Measurements from ENCODE around the gene SLC16A9. TPM values are rescaled to one million over a fixed set of nuclear protein-coding genes. Genes with fewer than 3 reads are reported as not detected.
"Not testable (repeated sequence)": the region's sequence is repeated elsewhere in the genome, so short reads cannot be mapped to it uniquely, and the experiment has no call there.

The SLC16A9 gene
- total RNA-seq (ENCODE audit: insufficient read depth, low replicate concordance), result 2.4 TPM

GRCh38 chr10:59709395-59710125 lies at the start of gene SLC16A9:
SLC16A9 (minus strand) TSS chr10:59709850; CDS start chr10:59684291, 25,559 bp downstream.
- peak; percentile 81 for DNase-seq (ENCODE audit: low spot score)

GRCh38 chr10:59757966-59758365 lies 48.3 kb upstream of the SLC16A9 start:
- DNase-seq (ENCODE audit: low spot score), result no peak

DNA sequence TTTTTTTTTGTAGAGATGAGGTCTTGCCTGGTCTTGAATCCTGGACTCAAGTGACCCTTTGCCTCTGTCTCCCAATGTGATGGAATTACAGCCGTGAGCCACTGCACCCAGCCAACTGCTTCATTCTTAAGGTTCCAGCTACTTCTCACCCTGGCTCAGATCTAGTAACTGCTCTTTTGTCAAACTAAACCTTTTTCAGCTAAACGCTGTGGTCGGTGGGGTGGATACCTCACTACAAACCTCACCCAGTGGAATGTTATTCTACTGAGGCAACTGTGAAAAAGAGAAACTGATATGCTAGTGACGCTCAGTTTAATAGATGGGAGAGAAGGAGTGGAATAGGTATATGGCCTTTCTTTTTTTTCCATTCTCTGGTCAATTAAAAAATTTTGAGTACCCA lies 45.3 kb upstream of the SLC16A9 start:
- no peak for DNase-seq (ENCODE audit: low spot score)

GRCh38 chr10:59753267-59753666 lies 43.6 kb upstream of the SLC16A9 start, which contains the start of gene MRLN:
MRLN (minus strand) TSS chr10:59753455.
- DNase-seq (ENCODE audit: low spot score), result no peak

- DNase-seq (ENCODE audit: low spot score), result no peak
Observed at GRCh38 chr10:59752278-59752940, 42.8 kb upstream of the SLC16A9 start.

GRCh38 chr10:59750155-59750945 lies 40.7 kb upstream of the SLC16A9 start:
- no peak for DNase-seq (ENCODE audit: low spot score)

GRCh38 chr10:59748834-59749233 lies 39.2 kb upstream of the SLC16A9 start:
- no peak for DNase-seq (ENCODE audit: low spot score)

GRCh38 chr10:59745163-59745650 lies 35.6 kb upstream of the SLC16A9 start:
- no peak for DNase-seq (ENCODE audit: low spot score)

GRCh38 chr10:59744762-59745161 lies 35.1 kb upstream of the SLC16A9 start:
- DNase-seq (ENCODE audit: low spot score), result not testable (repeated sequence)

DNA sequence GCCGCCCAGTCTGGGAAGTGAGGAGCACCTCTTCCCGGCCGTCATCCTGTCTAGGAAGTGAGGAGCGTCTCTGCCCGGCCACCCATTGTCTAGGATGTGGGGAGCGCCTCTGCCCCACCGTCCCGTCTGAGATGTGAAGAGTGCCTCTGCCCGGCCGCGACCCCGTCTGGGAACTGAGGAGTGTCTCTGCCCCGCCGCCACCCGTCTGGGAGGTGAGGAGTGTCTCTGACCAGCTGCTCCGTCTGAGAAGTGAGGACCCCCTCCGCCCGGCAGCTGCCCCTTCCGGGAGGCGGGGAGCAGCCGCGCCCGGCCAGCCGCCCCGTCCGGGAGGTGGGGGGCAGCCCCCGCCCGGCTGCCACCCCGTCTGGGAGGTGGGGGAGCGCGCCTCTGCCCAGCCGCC lies 34.5 kb upstream of the SLC16A9 start:
- DNase-seq (ENCODE audit: low spot score), result not testable (repeated sequence)

- DNase-seq (ENCODE audit: low spot score), result no peak
Observed at GRCh38 chr10:59741583-59741982, 31.9 kb upstream of the SLC16A9 start.

DNA sequence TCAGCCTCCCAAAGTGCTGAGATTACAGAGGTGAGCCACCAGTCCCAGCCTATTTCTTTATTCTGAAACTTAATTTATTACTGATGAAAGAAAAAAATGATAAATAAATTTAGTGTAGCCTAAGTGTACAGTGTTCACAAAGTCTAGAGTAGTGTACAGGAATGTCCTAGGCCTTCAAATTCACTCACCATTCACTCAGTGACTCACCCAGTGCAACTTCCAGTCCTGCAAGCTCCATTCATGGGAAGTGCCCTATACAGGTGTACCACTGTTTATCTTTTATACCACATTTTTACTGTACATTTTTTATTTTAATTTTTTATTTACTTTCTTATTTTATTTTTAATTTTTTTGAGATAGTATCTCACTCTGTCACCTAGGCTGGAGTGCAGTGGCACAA lies 31.4 kb upstream of the SLC16A9 start:
- no peak for DNase-seq (ENCODE audit: low spot score)

DNA sequence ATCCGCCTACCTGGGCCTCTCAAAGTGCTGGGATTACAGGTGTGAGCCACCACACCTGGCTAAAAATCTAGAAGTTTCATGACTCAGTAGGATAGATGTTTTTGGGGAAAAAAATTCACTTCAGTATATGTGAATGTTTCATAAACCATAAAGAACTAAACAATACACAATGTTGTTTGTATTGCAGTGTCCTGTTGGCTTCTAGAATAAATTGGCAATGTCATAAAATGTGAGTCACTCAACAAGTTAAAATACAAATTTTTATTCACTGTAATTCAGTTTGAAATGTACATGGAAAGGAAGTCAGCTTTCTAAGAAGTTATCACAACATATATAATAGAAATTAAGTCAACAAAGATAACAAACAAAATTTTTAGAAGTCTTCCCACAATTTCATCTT lies 27.1 kb upstream of the SLC16A9 start:
- DNase-seq (ENCODE audit: low spot score), result no peak

GRCh38 chr10:59735296-59735695 lies 25.6 kb upstream of the SLC16A9 start:
- DNase-seq (ENCODE audit: low spot score), result no peak

DNA sequence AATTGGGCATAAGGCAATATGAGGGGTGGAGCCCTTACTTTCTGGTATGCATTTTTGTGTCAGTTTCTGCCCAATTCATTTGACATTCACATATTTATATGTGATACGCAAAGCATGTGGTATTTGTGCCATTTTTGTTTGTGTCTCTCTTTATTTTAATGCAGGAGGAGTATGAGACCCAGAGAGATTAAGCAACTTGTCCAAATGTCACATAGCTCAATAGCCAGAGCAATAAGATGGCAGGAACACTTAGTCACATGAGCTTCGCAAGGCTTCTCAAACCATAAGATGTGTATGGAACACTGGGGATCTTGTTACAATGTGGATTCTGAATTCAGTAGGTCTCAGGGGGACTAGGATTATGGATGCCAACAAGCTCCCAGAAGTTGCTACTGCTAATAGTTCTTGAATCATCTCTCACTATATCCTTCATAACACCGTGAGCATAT lies 24.4 kb upstream of the SLC16A9 start:
- DNase-seq (ENCODE audit: low spot score), result no peak

DNA sequence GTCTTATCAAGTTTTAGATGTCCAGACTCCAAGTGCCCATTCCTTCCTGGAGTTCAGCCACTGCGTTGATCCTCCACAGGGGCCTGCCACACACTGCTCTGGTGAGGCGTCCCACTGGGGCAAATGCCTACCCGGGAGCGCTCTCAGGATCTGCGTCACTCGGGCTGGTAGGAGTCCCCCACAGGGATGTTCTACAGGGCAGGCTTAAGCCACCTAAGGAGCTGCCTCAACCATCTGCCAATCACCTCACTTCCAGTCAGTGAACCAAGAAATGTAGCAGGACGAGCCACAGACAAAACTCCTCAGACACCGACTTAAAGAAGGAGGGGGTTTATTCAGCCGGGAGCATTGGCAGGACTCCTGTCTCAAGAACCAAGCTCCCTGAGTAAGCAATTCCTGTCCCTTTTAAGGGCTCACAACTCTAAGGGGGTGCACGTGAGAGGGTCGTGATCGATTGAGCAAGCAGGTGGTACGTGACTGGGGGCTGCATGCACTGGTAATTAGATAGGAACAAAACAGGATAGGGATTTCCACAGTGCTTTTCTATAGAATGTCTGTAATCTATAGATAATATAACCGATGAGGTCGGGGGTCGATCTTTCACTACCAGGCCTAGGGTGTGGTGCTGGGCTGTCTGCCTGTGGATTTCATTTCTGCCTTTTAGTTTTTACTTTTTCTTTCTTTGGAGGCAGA lies 23.8 kb upstream of the SLC16A9 start:
- not testable (repeated sequence) for DNase-seq (ENCODE audit: low spot score)

DNA sequence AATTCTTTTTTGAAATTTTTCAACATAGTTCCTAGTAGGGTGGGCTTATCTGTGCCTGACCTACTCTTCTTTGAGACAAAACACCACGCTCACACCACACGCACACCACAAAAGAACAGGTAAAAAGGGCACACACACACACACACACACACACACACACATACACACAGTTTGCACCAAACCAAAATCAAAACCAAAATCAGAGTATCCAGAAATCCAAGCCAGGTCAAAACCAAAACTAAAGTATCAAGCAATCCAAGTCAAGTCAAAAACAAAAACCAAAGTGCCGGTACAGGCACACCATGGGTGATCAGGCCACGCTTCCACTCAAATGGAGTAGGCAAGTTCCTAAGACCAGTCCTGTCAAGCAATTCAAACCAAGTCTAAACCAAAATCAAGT lies 23.2 kb upstream of the SLC16A9 start:
- DNase-seq (ENCODE audit: low spot score), result not testable (repeated sequence)

GRCh38 chr10:59729167-59729566 lies 19.5 kb upstream of the SLC16A9 start:
- DNase-seq (ENCODE audit: low spot score), result not testable (repeated sequence)

GRCh38 chr10:59724098-59724938 lies 14.7 kb upstream of the SLC16A9 start:
- no peak for DNase-seq (ENCODE audit: low spot score)

GRCh38 chr10:59720377-59720776 lies 10.7 kb upstream of the SLC16A9 start:
- no peak for DNase-seq (ENCODE audit: low spot score)

Data from umbilical cord (tissue), 2 donors.